Stimulated activated CD4-positive, alpha-beta T cell treated with anti-CD3 and anti-CD28 coated beads, Interleukin-15, amount 100 ng/mL, for 48 hours (primary cell): ENCODE results near the gene DMRT1.

Experiments
- DNase-seq, 2 donors: peaks; one replicate each; pipeline ENCODE4 v3.0.0-alpha.2; 2020; ENCODE audit warnings: low read depth in 2 of 2

Gene DMRT1

DNA sequence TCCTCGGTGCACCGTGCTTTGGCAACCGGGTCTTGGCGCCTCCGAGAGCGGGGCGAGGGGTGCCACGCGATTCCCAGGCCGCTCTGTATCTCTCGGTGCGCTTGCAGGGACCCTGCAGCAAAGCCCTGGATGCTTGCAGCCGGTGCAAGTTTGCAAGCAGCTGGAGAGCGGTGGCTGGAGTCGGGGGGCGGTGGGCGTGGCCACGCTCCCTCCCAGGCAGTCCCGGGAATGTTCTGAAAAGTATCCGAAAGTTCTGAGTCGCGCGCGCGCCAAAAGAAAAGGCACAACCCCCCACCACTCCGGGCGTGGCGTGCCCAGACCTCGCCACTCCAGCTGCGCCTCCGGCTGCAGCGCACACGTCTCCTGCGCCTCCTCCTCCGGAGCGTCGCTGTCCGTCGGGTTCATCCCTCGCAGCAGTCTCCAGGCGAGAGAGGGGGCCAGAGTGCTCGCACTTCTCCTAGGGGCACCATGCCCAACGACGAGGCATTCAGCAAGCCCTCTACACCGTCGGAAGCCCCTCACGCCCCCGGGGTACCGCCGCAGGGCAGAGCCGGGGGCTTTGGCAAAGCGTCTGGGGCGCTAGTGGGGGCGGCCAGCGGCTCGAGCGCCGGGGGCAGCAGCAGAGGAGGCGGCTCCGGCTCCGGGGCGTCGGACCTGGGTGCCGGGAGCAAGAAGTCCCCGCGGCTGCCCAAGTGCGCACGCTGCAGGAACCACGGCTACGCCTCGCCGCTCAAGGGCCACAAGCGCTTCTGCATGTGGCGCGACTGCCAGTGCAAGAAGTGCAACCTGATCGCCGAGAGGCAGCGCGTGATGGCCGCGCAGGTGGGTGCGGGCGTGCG, at the start of gene DMRT1:
TSS of gene DMRT1 (plus strand) at position 327 of the 839 bp plus-strand sequence. CDS start at position 469, 142 bp downstream.
- DNase-seq: no peak

GRCh38 chr9:792331-793260, 48.9 kb upstream of the DMRT1 start:
- DNase-seq: no peak

- DNase-seq: no peak
These were observed 47.1 kb upstream of the DMRT1 start for GRCh38 chr9:794386-794785.

GRCh38 chr9:795869-796268, 45.6 kb upstream of the DMRT1 start:
- no peak for DNase-seq

GRCh38 chr9:800591-801150, 40.8 kb upstream of the DMRT1 start:
- no peak for DNase-seq

DNA sequence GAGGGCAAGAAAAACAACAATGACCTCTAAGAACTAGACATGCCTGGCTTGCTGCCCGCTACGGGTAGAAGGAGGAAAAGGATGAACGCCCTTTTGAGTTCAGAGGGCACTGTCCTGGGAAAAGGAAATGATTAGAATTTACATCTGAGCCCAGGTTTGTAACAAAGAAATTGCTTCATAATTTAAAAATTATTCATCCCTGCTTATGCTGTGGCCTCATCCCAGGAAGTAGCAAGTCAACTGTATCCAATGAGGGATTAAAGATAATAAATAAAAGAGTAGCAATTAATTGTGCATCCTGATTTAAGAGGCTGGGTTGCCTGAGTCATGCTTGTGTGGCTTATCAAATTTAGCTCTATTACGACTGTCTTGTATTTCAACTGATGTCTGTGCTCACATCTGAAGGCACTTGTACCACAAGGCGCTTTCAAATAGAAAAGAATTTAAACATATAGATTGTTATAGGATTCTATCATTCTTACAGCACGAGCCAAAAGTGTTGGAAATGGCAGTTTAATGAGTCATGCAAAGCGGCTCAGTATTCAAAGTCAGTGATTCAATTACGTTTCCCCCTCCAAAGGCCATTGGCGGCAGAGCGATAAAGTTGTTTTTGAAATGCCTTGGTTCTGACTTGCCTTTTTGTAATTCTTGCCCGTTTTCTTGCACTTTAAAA, 40.0 kb upstream of the DMRT1 start:
- no peak for DNase-seq

DNA sequence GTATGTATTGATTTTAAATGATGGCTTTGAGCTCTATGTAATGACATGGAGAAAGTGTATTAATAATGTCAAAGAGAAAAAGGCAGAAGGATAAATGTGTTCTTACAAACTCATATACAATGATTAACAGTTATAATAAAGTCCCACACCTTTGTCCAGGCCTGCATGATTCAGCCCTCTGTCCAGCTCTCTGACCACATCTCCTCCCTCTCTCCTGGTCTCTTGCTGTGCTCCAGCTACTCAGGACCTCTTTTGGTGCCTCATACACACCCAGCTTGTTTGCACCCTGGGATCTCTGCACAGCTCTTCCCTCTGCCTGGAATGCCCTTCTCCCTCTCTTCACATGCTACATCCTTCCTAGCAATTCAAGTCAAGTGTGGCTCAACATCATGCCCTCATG, 37.5 kb upstream of the DMRT1 start:
- no peak for DNase-seq

DNA sequence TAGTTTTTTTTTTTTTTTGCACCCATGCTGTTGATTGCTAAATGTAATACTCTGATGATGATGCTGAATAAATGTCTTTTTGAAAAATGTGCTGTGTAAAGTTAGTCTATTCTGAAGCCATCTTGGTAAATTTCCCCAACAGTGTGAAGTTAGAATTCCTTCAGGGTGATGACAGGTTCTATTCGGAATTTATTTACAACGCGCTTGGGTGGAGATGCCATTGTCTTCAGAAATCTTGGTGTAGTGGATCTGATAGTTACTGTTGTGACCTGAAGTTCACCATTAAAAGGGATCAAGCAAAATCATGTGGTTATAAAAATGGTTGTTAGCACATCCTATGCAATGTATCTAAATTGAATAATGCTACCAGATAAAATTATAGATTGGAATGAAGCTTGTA, 36.3 kb upstream of the DMRT1 start:
- no peak for DNase-seq

GRCh38 chr9:806285-807156, 35.0 kb upstream of the DMRT1 start:
- no peak for DNase-seq

- DNase-seq: no peak
These were observed 30.4 kb upstream of the DMRT1 start for GRCh38 chr9:811106-811531.

DNA sequence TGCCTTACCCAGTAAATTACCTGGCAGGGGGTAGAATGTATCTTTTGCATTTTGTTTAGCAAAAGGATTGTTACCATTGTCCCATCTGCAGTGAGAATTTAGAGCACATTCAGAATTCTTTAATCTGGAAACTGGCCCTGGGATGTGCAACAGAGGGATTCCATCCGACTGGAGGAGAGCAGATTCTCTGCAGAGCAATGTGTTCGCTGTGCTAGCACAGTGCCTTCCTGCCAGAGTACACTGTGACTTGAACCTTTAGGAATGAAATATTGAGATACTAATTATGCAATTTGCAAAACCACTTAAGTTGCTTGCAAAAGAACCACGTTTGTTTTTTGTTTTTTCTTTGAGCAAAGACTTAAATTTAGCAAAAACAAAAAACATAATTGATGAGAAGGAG, 22.5 kb upstream of the DMRT1 start:
- DNase-seq: no peak

DNA sequence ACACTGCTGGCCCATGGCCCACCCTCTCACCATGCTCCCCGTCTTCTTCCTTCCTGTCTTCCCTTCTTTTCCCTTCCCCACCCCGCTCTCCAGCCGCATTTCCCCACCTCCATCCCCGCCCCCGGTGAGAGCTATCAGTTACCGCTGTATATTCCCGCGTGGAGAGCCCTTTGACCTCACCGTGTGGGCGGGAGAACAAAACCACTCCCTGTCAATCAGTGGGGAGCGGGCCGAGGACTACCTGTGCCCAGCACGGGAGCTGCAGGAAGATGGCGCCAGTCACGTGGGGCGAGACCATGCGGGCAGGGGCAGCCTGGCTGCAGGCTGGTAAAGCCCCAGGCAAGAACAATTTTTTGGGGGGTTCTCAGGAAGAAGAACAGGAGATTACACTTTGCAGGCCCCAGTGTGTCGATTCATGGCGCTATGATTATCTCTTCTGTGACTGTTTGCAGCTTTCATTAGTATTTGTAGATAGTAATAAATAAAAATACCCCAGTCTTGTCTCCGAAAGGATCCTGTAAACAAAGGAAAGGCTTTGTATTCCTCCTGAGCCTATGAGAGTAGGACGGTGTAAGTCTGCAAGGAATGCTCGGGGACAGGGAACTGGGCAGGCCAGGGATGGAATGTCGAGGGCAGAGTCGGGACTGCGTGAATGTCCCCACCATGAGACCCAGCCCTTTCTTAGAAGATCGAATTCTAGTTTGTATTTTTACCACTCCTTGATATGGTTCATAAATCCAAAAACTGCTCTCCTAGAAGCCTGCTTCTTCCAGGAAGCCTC, 14.8 kb upstream of the DMRT1 start:
- DNase-seq: no peak

- no peak for DNase-seq
These were observed 1.2 kb upstream of the DMRT1 start for GRCh38 chr9:840343-840742.

- no peak for DNase-seq
These were observed 1.3 kb downstream of the DMRT1 start for GRCh38 chr9:842635-843426.

DNA sequence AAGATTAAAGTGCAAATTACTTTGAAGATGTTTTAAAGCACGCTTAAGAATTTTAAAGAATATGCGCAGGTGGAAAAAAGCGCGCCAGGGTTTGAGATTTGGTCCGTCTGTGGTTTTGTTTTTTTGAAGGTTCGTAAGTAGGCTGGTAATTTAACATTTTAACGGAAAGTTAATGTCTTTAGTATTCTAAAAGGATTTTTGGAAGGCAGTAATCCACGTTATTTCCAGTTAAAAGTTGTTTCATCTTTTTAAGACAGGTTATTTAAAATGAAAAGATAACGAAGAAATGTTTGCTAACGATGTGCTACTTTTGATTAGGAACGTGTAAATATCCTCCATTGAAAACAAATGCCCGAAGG, 1.9 kb downstream of the DMRT1 start:
- DNase-seq: no peak

GRCh38 chr9:846852-847251, 5.4 kb downstream of the DMRT1 start:
- no peak for DNase-seq

- DNase-seq: no peak
These were observed 6.0 kb downstream of the DMRT1 start for GRCh38 chr9:847505-847904.

GRCh38 chr9:849431-849830, 7.9 kb downstream of the DMRT1 start:
- DNase-seq: no peak

GRCh38 chr9:852539-852938, 11.0 kb downstream of the DMRT1 start:
- no peak for DNase-seq
